HEK293 (cell line): ENCODE data around the gene KCND2.

ENCODE experiments used
- CTCF ChIA-PET: fragments of 350-600 bp; formaldehyde crosslinking; extraction: SDS; loops from one replicate; lab custom pipeline; 2021; ENCODE audit warnings: antibody characterized with exemption; lab: Yijun Ruan, JAX
- POLR2A ChIA-PET: fragments of 300-600 bp; formaldehyde crosslinking; extraction: SDS; loops from one replicate; lab custom pipeline; 2020; ENCODE audit warnings: antibody characterized with exemption, inconsistent platforms; lab: Yijun Ruan, JAX
- H3K27ac ChIP-seq: fragments of 200-500 bp; sonication (Bioruptor generic); 2 replicates; pipeline ENCODE4 v1.5.1; 2014; ENCODE audit warnings: low read depth, low read length, control low read depth, inconsistent platforms; ENCODE audit errors: extremely low read depth
- H3K36me3 ChIP-seq, 2 experiments: fragments of 200-500 bp in 1 of 2; sonication (Bioruptor generic) in 1 of 2; 1 replicate in 1 of 2; 2 replicates in 1 of 2; pipeline ENCODE4 v1.5.1; 2014 to 2017; ENCODE audit warnings: inconsistent platforms in 2 of 2, low read length in 2 of 2; ENCODE audit not compliant: control insufficient read depth in 2 of 2, insufficient read depth in 1 of 2
- H3K4me1 ChIP-seq: fragments of 200-500 bp; sonication (Bioruptor generic); 2 replicates; pipeline ENCODE4 v1.5.1; 2014; ENCODE audit warnings: mild to moderate bottlenecking, low read length, inconsistent platforms; ENCODE audit not compliant: control insufficient read depth, insufficient read depth
- H3K4me3 ChIP-seq: 2 replicates; pipeline ENCODE4 v1.5.1; 2011; ENCODE audit warnings: low read depth, mild to moderate bottlenecking, control low read depth, low read length, moderate library complexity
- H3K9me3 ChIP-seq: fragments of 200-500 bp; sonication (Bioruptor generic); 2 replicates; pipeline ENCODE4 v1.5.1; 2014; ENCODE audit warnings: low read depth, low read length, inconsistent platforms; ENCODE audit not compliant: control insufficient read depth, insufficient read depth
- KLF7 ChIP-seq: fragments of 450-650 bp; formaldehyde crosslinking; IDR thresholded peaks from 2 replicates; pipeline ENCODE4 v1.5.1; 2016; ENCODE audit warnings: missing biosample characterization, missing genetic modification characterization, borderline replicate concordance
- MYNN ChIP-seq: fragments of 450-650 bp; formaldehyde crosslinking; IDR thresholded peaks from 2 replicates; pipeline ENCODE4 v1.5.1; 2016; ENCODE audit warnings: missing biosample characterization, missing genetic modification characterization, borderline replicate concordance
- OVOL3 ChIP-seq: fragments of 450-650 bp; formaldehyde crosslinking; IDR thresholded peaks from 2 replicates; pipeline ENCODE4 v1.5.1; 2016; ENCODE audit warnings: missing biosample characterization, missing genetic modification characterization
- RBAK ChIP-seq: fragments of 450-650 bp; formaldehyde crosslinking; IDR thresholded peaks from 2 replicates; pipeline ENCODE4 v1.5.1; 2016; ENCODE audit warnings: missing biosample characterization, missing genetic modification characterization
- REPIN1 ChIP-seq: fragments of 450-650 bp; formaldehyde crosslinking; IDR thresholded peaks from 2 replicates; pipeline ENCODE4 v1.5.1; 2017; ENCODE audit warnings: missing biosample characterization, missing genetic modification characterization, low read depth
- SALL2 ChIP-seq: fragments of 450-650 bp; formaldehyde crosslinking; IDR thresholded peaks from 2 replicates; pipeline ENCODE4 v1.5.0; 2017; ENCODE audit warnings: missing biosample characterization, mild to moderate bottlenecking, missing genetic modification characterization, borderline replicate concordance
- SP2 ChIP-seq: fragments of 450-650 bp; formaldehyde crosslinking; IDR thresholded peaks from 2 replicates; pipeline ENCODE4 v1.5.1; 2016; ENCODE audit warnings: missing biosample characterization, missing genetic modification characterization
- YY1 ChIP-seq: fragments of 450-650 bp; formaldehyde crosslinking; IDR thresholded peaks from 2 replicates; pipeline ENCODE4 v1.5.1; 2018; ENCODE audit warnings: missing biosample characterization, missing genetic modification characterization
- ZBTB7A ChIP-seq: fragments of 450-650 bp; formaldehyde crosslinking; IDR thresholded peaks from 2 replicates; pipeline ENCODE4 v1.5.1; 2016; ENCODE audit warnings: low read depth, missing biosample characterization, missing genetic modification characterization
- ZNF146 ChIP-seq: fragments of 450-650 bp; formaldehyde crosslinking; IDR thresholded peaks from 2 replicates; pipeline ENCODE4 v1.5.1; 2016; ENCODE audit warnings: missing biosample characterization, missing genetic modification characterization
- ZNF16 ChIP-seq: fragments of 450-650 bp; formaldehyde crosslinking; IDR thresholded peaks from 2 replicates; pipeline ENCODE4 v1.5.1; 2016; ENCODE audit warnings: low read depth, missing biosample characterization, missing genetic modification characterization
- ZNF302 ChIP-seq: fragments of 450-650 bp; formaldehyde crosslinking; IDR thresholded peaks from 2 replicates; pipeline ENCODE4 v1.5.1; 2016; ENCODE audit warnings: missing biosample characterization, missing genetic modification characterization, low read depth
- ZNF311 ChIP-seq: fragments of 450-650 bp; formaldehyde crosslinking; IDR thresholded peaks from 2 replicates; pipeline ENCODE4 v1.5.1; 2017; ENCODE audit warnings: missing biosample characterization, missing genetic modification characterization, borderline replicate concordance
- ZNF350 ChIP-seq: fragments of 450-650 bp; formaldehyde crosslinking; IDR thresholded peaks from 2 replicates; pipeline ENCODE4 v1.5.0; 2017; ENCODE audit warnings: missing biosample characterization, mild to moderate bottlenecking, missing genetic modification characterization
- ZNF530 ChIP-seq: fragments of 450-650 bp; formaldehyde crosslinking; IDR thresholded peaks from 2 replicates; pipeline ENCODE4 v1.5.1; 2016; ENCODE audit warnings: low read depth, missing biosample characterization, missing genetic modification characterization
- ZNF561 ChIP-seq: fragments of 450-650 bp; IDR thresholded peaks from 2 replicates; pipeline ENCODE4 v1.5.1; 2018; ENCODE audit warnings: missing biosample characterization, missing genetic modification characterization, borderline replicate concordance
- ZNF629 ChIP-seq: fragments of 450-650 bp; formaldehyde crosslinking; IDR thresholded peaks from 2 replicates; pipeline ENCODE4 v1.5.1; 2017; ENCODE audit warnings: missing biosample characterization, missing genetic modification characterization
- ZNF658 ChIP-seq: fragments of 450-650 bp; formaldehyde crosslinking; IDR thresholded peaks from 2 replicates; pipeline ENCODE4; 2016; ENCODE audit warnings: missing biosample characterization, missing genetic modification characterization
- ZNF837 ChIP-seq: fragments of 450-650 bp; formaldehyde crosslinking; IDR thresholded peaks from 2 replicates; pipeline ENCODE4 v1.5.1; 2016; ENCODE audit warnings: missing biosample characterization, missing genetic modification characterization
- ZNF843 ChIP-seq: fragments of 450-650 bp; formaldehyde crosslinking; IDR thresholded peaks from 2 replicates; pipeline ENCODE4 v1.5.1; 2016; ENCODE audit warnings: missing biosample characterization, missing genetic modification characterization
- ZXDB ChIP-seq: fragments of 450-650 bp; formaldehyde crosslinking; IDR thresholded peaks from 2 replicates; pipeline ENCODE4 v1.5.1; 2016; ENCODE audit warnings: missing biosample characterization, missing genetic modification characterization
- TF ChIP-seq, protein P1 (sequence below): fragments of 450-650 bp; formaldehyde crosslinking; IDR thresholded peaks from 2 replicates; pipeline ENCODE4 v1.5.1; 2016; ENCODE audit warnings: missing biosample characterization, missing genetic modification characterization
- TF ChIP-seq, protein P2 (sequence below): IDR thresholded peaks from 2 replicates; pipeline ENCODE4 v1.6.1; 2011; ENCODE audit warnings: mild to moderate bottlenecking, low read depth, low read length, borderline replicate concordance
- TF ChIP-seq, protein P3 (sequence below): fragments of 450-650 bp; formaldehyde crosslinking; IDR thresholded peaks from 2 replicates; pipeline ENCODE4 v1.5.1; 2016; ENCODE audit warnings: missing biosample characterization, missing genetic modification characterization
- TF ChIP-seq, protein P4 (sequence below): fragments of 450-650 bp; formaldehyde crosslinking; IDR thresholded peaks from 2 replicates; pipeline ENCODE4 v1.5.1; 2017; ENCODE audit warnings: missing biosample characterization, missing genetic modification characterization

The KCND2 gene

DNA sequence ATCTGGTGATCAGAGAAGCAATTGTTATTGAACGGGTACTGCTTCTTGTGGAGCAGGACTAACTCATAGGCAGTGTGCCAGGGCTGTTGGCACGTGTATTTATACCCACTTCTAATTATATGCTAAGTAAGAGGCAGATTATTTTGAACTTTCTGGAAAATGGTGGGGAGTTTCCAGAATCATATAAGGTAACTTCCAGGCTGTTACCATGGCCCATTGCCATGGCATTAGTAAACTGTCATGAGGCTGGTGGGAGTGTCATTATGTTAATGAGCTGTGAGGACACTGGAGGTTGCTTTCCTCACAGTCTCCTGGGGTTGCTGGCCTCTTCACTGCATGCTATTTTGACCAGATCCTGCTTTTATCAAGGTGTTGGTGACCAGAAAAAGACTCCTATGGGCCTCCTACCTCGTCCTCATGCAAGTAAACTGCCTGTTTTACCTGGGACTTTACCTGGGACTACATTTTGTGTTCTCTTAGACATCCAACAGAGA is 122.6 kb downstream of the KCND2 start:
- H3K4me3 ChIP-seq = no peak overlapping the region
- CTCF ChIA-PET = no interaction called here
- H3K9me3 ChIP-seq = no peaks in the 10 kb centered on the region
- TF ChIP-seq, protein P1, sequence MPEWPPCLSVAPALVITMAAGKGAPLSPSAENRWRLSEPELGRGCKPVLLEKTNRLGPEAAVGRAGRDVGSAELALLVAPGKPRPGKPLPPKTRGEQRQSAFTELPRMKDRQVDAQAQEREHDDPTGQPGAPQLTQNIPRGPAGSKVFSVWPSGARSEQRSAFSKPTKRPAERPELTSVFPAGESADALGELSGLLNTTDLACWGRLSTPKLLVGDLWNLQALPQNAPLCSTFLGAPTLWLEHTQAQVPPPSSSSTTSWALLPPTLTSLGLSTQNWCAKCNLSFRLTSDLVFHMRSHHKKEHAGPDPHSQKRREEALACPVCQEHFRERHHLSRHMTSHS (tag by site-specific recombination) = no peak
- TF ChIP-seq ZNF530 = no peak
- no peak for TF ChIP-seq ZBTB7A
- no peak for TF ChIP-seq ZNF837
- TF ChIP-seq, protein P2, sequence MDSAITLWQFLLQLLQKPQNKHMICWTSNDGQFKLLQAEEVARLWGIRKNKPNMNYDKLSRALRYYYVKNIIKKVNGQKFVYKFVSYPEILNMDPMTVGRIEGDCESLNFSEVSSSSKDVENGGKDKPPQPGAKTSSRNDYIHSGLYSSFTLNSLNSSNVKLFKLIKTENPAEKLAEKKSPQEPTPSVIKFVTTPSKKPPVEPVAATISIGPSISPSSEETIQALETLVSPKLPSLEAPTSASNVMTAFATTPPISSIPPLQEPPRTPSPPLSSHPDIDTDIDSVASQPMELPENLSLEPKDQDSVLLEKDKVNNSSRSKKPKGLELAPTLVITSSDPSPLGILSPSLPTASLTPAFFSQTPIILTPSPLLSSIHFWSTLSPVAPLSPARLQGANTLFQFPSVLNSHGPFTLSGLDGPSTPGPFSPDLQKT = no peak
- TF ChIP-seq, protein P3, sequence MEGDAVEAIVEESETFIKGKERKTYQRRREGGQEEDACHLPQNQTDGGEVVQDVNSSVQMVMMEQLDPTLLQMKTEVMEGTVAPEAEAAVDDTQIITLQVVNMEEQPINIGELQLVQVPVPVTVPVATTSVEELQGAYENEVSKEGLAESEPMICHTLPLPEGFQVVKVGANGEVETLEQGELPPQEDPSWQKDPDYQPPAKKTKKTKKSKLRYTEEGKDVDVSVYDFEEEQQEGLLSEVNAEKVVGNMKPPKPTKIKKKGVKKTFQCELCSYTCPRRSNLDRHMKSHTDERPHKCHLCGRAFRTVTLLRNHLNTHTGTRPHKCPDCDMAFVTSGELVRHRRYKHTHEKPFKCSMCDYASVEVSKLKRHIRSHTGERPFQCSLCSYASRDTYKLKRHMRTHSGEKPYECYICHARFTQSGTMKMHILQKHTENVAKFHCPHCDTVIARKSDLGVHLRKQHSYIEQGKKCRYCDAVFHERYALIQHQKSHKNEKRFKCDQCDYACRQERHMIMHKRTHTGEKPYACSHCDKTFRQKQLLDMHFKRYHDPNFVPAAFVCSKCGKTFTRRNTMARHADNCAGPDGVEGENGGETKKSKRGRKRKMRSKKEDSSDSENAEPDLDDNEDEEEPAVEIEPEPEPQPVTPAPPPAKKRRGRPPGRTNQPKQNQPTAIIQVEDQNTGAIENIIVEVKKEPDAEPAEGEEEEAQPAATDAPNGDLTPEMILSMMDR (tag by site-specific recombination) = no peak
- TF ChIP-seq ZNF311 = no peak
- TF ChIP-seq SALL2 (tag by site-specific recombination) = no peak
- TF ChIP-seq KLF7 (tag by site-specific recombination) = no peak
- TF ChIP-seq ZNF350 (tag by site-specific recombination) = no peak
- no peak for TF ChIP-seq ZNF843 (tag by site-specific recombination)
- no peak for TF ChIP-seq MYNN (tag by site-specific recombination)
- TF ChIP-seq ZNF629 (tag by site-specific recombination) = no peak
- TF ChIP-seq ZNF16 (tag by site-specific recombination) = no peak
- TF ChIP-seq SP2 (tag by site-specific recombination) = no peak
- TF ChIP-seq RBAK = no peak
- TF ChIP-seq YY1 = no peak
- no peak for TF ChIP-seq ZNF302 (tag by site-specific recombination)
- TF ChIP-seq, all 188 proteins: peak for 0
- no peaks in the 10 kb centered on the region for H3K4me1 ChIP-seq
- no peak overlapping the region for H3K27ac ChIP-seq
- POLR2A ChIA-PET = no interaction called here
- H3K36me3 ChIP-seq = no peaks in the 10 kb centered on the region

DNA sequence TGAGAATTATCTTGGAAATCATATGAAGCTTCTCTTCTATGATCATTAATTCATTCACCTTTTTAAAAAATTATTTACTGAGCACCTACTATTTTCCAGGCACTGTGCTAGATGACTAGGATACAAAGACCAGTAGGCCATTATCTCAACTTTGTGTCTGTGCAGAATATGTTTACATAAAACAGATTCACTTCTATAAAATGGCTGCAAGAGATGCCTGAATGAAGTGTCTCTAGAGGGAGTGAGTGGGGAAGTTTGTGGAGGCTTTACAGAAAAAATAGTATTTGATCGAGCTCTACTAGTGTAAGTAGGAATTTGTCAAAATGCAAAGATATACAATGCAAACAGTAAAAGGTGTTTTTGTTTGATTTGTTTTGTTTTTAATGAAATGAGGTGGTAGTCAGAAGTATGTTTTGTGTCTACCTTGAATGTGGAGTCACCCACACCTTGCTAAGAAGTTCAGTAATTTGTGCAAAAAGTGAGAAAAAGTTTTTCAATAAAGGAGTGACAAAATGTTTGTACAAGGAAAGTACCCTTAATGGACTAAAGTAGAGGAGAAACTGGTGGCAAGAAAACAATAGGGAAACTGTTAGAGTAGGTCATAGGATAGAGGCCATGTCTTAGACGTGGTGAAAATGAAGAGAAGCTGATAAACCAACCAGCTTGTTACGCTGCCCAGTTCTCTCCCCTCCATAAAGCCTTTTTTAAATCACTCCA is 125.5 kb downstream of the KCND2 start:
- Histone ChIP-seq H3K36me3 (no peaks in the 10 kb centered on the region), H3K4me3 (no peak overlapping the region), H3K27ac (no peak overlapping the region), H3K9me3 (no peaks in the 10 kb centered on the region), H3K4me1 (no peaks in the 10 kb centered on the region)
- no peak for TF ChIP-seq ZXDB (tag by site-specific recombination)
- TF ChIP-seq, protein P4, sequence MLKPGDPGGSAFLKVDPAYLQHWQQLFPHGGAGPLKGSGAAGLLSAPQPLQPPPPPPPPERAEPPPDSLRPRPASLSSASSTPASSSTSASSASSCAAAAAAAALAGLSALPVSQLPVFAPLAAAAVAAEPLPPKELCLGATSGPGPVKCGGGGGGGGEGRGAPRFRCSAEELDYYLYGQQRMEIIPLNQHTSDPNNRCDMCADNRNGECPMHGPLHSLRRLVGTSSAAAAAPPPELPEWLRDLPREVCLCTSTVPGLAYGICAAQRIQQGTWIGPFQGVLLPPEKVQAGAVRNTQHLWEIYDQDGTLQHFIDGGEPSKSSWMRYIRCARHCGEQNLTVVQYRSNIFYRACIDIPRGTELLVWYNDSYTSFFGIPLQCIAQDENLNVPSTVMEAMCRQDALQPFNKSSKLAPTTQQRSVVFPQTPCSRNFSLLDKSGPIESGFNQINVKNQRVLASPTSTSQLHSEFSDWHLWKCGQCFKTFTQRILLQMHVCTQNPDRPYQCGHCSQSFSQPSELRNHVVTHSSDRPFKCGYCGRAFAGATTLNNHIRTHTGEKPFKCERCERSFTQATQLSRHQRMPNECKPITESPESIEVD = no peak
- no peak for TF ChIP-seq REPIN1 (tag by site-specific recombination)
- no peak for TF ChIP-seq ZNF561 (tag by site-specific recombination)
- no peak for TF ChIP-seq ZNF146 (tag by site-specific recombination)
- TF ChIP-seq ZNF658 (tag by site-specific recombination) = no peak
- TF ChIP-seq KLF7 (tag by site-specific recombination) = no peak
- TF ChIP-seq OVOL3 (tag by site-specific recombination) = no peak
- TF ChIP-seq, protein P2 = no peak
- POLR2A ChIA-PET = no interaction called here
- CTCF ChIA-PET = no interaction called here
